WTC11 (cell line): Measurements from ENCODE around the gene CDK8. TPM values are rescaled to one million over a fixed set of nuclear protein-coding genes. Genes with fewer than 3 reads are reported as not detected.

ENCODE experiments used
- ATAC-seq: fragments of 200-7000 bp; cut with Tn5 transposase; 2 replicates; pipeline ENCODE4 v1.10.0; 2021; ENCODE audit warnings: mild to moderate bottlenecking, moderate library complexity
- CTCF ChIA-PET: fragments of 300-600 bp; sonication (Branson Sonifier 250); formaldehyde crosslinking; loops from one replicate; lab custom pipeline; 2021; ENCODE audit warnings: antibody characterized with exemption; lab: Charles Lee
- POLR2A ChIA-PET: fragments of 350-600 bp; sonication (Branson Sonifier 250); formaldehyde crosslinking; loops from one replicate; lab custom pipeline; 2021; ENCODE audit warnings: antibody characterized with exemption; lab: Charles Lee
- DNase-seq: peaks from one replicate; pipeline ENCODE4 v3.0.0; 2021; ENCODE audit warnings: low spot score
- H3K27ac Mint-ChIP-seq: 2 replicates; pipeline ENCODE4 v1.8.0; 2021; ENCODE audit warnings: mixed read lengths
- H3K27me3 Mint-ChIP-seq: 2 replicates; pipeline ENCODE4 v1.8.0; 2021; ENCODE audit warnings: low read depth, mild to moderate bottlenecking, moderate library complexity, mixed read lengths
- H3K36me3 Mint-ChIP-seq: 2 replicates; pipeline ENCODE4 v1.8.0; 2021; ENCODE audit warnings: mixed read lengths
- H3K4me1 Mint-ChIP-seq: 2 replicates; pipeline ENCODE4 v1.8.0; 2022; ENCODE audit warnings: mixed read lengths
- H3K4me3 Mint-ChIP-seq: 2 replicates; pipeline ENCODE4 v1.8.0; 2021; ENCODE audit warnings: mild to moderate bottlenecking, moderate library complexity, mixed read lengths
- H3K9me3 Mint-ChIP-seq: 2 replicates; pipeline ENCODE4 v1.8.0; 2021; ENCODE audit warnings: mixed read lengths
- AFF4 ChIP-seq: sonication (generic); formaldehyde crosslinking; IDR thresholded peaks from 2 replicates; pipeline ENCODE4 v1.8.1; 2023; ENCODE audit warnings: mild to moderate bottlenecking, missing genetic modification reagents, borderline replicate concordance
- AR ChIP-seq: fragments of 250-450 bp; sonication (Bioruptor Pico); IDR thresholded peaks from 2 replicates; pipeline ENCODE4 v1.9.0; 2021; ENCODE audit warnings: mild to moderate bottlenecking
- ATF3 ChIP-seq: sonication (generic); formaldehyde crosslinking; conservative IDR thresholded peaks from 2 replicates; pipeline ENCODE4 v1.8.1; 2022; ENCODE audit warnings: mild to moderate bottlenecking, missing genetic modification reagents
- CREB1 ChIP-seq: sonication (generic); formaldehyde crosslinking; IDR thresholded peaks from 2 replicates; pipeline ENCODE4 v1.8.0; 2023; ENCODE audit warnings: mild to moderate bottlenecking, missing genetic modification reagents
- CREM ChIP-seq: sonication (generic); formaldehyde crosslinking; IDR thresholded peaks from 2 replicates; pipeline ENCODE4 v1.8.1; 2022; ENCODE audit warnings: mild to moderate bottlenecking, missing genetic modification reagents, moderate library complexity
- E2F1 ChIP-seq: sonication (generic); formaldehyde crosslinking; IDR thresholded peaks from 2 replicates; pipeline ENCODE4 v1.8.0; 2022; ENCODE audit warnings: mild to moderate bottlenecking, missing genetic modification reagents
- ETV6 ChIP-seq: sonication (generic); formaldehyde crosslinking; IDR thresholded peaks from 2 replicates; pipeline ENCODE4 v1.8.1; 2022; ENCODE audit warnings: mild to moderate bottlenecking, missing genetic modification reagents
- GABPB1 ChIP-seq: sonication (generic); formaldehyde crosslinking; IDR thresholded peaks from 2 replicates; pipeline ENCODE4 v1.8.1; 2023; ENCODE audit warnings: mild to moderate bottlenecking, missing genetic modification reagents
- HMGA2 ChIP-seq: fragments of 250-450 bp; sonication (Bioruptor Pico); IDR thresholded peaks from 2 replicates; pipeline ENCODE4 v1.4.0; 2021; ENCODE audit warnings: mild to moderate bottlenecking, moderate library complexity
- JAZF1 ChIP-seq: fragments of 250-450 bp; sonication (Bioruptor Pico); IDR thresholded peaks from 2 replicates; pipeline ENCODE4 v1.9.0; 2021; ENCODE audit warnings: moderate library complexity, mild to moderate bottlenecking, inconsistent platforms
- PREB ChIP-seq: sonication (generic); formaldehyde crosslinking; IDR thresholded peaks from 2 replicates; pipeline ENCODE4 v1.8.1; 2022; ENCODE audit warnings: mild to moderate bottlenecking, missing genetic modification reagents, moderate library complexity, borderline replicate concordance
- USF1 ChIP-seq: sonication (generic); formaldehyde crosslinking; IDR thresholded peaks from 2 replicates; pipeline ENCODE4 v1.8.0; 2022; ENCODE audit warnings: mild to moderate bottlenecking, missing genetic modification reagents
- USF2 ChIP-seq: sonication (generic); formaldehyde crosslinking; IDR thresholded peaks from 2 replicates; pipeline ENCODE4 v1.8.1; 2023; ENCODE audit warnings: mild to moderate bottlenecking, missing genetic modification reagents, moderate library complexity
- ZBTB43 ChIP-seq: sonication (generic); formaldehyde crosslinking; IDR thresholded peaks from 2 replicates; pipeline ENCODE4 v1.8.1; 2023; ENCODE audit warnings: mild to moderate bottlenecking, missing genetic modification reagents
- ZMAT4 ChIP-seq: fragments of 250-450 bp; sonication (Bioruptor Pico); IDR thresholded peaks from 2 replicates; pipeline ENCODE4 v1.9.0; 2021; ENCODE audit warnings: mild to moderate bottlenecking
- ZNF219 ChIP-seq: sonication (generic); formaldehyde crosslinking; IDR thresholded peaks from 2 replicates; pipeline ENCODE4 v1.8.0; 2023; ENCODE audit warnings: missing genetic modification reagents, mild to moderate bottlenecking, borderline replicate concordance
- ZNF423 ChIP-seq: fragments of 250-450 bp; sonication (Bioruptor Pico); IDR thresholded peaks from 2 replicates; pipeline ENCODE4 v2.1.2; 2022; ENCODE audit warnings: mild to moderate bottlenecking, moderate library complexity
- ZNF512 ChIP-seq: sonication (generic); formaldehyde crosslinking; IDR thresholded peaks from 2 replicates; pipeline ENCODE4 v1.8.1; 2022; ENCODE audit warnings: missing genetic modification reagents, borderline replicate concordance
- total RNA-seq: library from RNA; stranded (reverse); gene quantifications from 3 replicates; pipeline ENCODE4 v1.2.3, GENCODE V29; 2021

CDK8 gene
- total RNA-seq, 1 experiment from 2014 or later: 21.4 TPM

- no peak for TF ChIP-seq ZNF512 (CRISPR knock-in tag)
- TF ChIP-seq PREB (CRISPR knock-in tag): no peak
- no peak for TF ChIP-seq USF1 (CRISPR knock-in tag)
- TF ChIP-seq ZNF423 (CRISPR knock-in tag): no peak
- TF ChIP-seq CREB1 (CRISPR knock-in tag): no peak
Observed at GRCh38 chr13:26221399-26221720, 32.6 kb upstream of the CDK8 start (continued).

GRCh38 chr13:26221721-26222519 is 32.0 kb upstream of the CDK8 start, which contains the start of gene RNF6:
TSS of gene RNF6 (minus strand) at chr13:26222314. CDS start at chr13:26219649, 2,665 bp downstream.
- POLR2A ChIA-PET: interaction anchor here (0.5 kb wide), 1 partner anchor 401 kb away, joined by 3 read pairs; no protein-coding TSS in a partner anchor
- CTCF ChIA-PET: interaction anchor here (0.5 to 1.6 kb wide), 3 partner anchors 22 to 477 kb away, joined by 5 to 13 read pairs (median 8); no protein-coding TSS in a partner anchor
- H3K4me1 Mint-ChIP-seq: peaks cover 17% of the 10 kb centered on the region
- ATAC-seq (peak; percentile 98), DNase-seq (peak; percentile 86)
- peak within 1 kb of the TSS; percentile 98 for H3K27ac Mint-ChIP-seq
- H3K36me3 Mint-ChIP-seq: peaks cover 24% of the 10 kb centered on the region
- peak within 1 kb of the TSS; percentile 97 for H3K4me3 Mint-ChIP-seq
- no peaks in the 10 kb centered on the region for H3K9me3 Mint-ChIP-seq
- peaks cover 10% of the 10 kb centered on the region for H3K27me3 Mint-ChIP-seq
- TF ChIP-seq AR (CRISPR knock-in tag): no peak
- TF ChIP-seq E2F1 (CRISPR knock-in tag): no peak
- no peak for TF ChIP-seq AFF4 (CRISPR knock-in tag)
- no peak for TF ChIP-seq JAZF1 (CRISPR knock-in tag)
- peak; percentile 25; the same call in 1 of the 2 replicates for TF ChIP-seq HMGA2 (CRISPR knock-in tag)
- no peak for TF ChIP-seq ZMAT4 (CRISPR knock-in tag)
- no peak for TF ChIP-seq ZNF219 (CRISPR knock-in tag)
- TF ChIP-seq ZBTB43: peak; percentile 50; the same call in 1 of the 2 replicates
- peak; percentile 50 for TF ChIP-seq CREM (CRISPR knock-in tag)
- no peak for TF ChIP-seq ATF3 (CRISPR knock-in tag)
- TF ChIP-seq GABPB1 (CRISPR knock-in tag): peak; percentile 81
- TF ChIP-seq USF1 (CRISPR knock-in tag): 0 out of 2 replicates have a peak, but pooled peaks have one; percentile 8
- 0 out of 2 replicates have a peak, but pooled peaks have one; percentile 3 for TF ChIP-seq USF2 (CRISPR knock-in tag)
- peak; percentile 68; the same call in 1 of the 2 replicates for TF ChIP-seq ETV6 (CRISPR knock-in tag)
